GM23338 (cell line): ENCODE data around the gene ANKRD6. TPM values are rescaled to one million over a fixed set of nuclear protein-coding genes. Genes with fewer than 3 reads are reported as not detected.
A peak's percentile ranks its signal among the peaks of the same experiment; 100 is the strongest.

Experiments
- ATAC-seq: fragments of 200-7000 bp; cut with Tn5 transposase; 3 replicates; pipeline ENCODE4 v1.9.1; 2020
- DNase-seq: peaks from one replicate; pipeline ENCODE4 v3.0.0-alpha.2; 2015; ENCODE audit warnings: low spot score
- H2AFZ ChIP-seq: fragments of 200-600 bp; sonication (generic); 2 replicates; pipeline ENCODE4 v1.8.0; 2016; ENCODE audit warnings: antibody characterized with exemption, mild to moderate bottlenecking, moderate library complexity
- H3F3A ChIP-seq: fragments of 200-600 bp; sonication (generic); replicated peaks from 2 replicates; pipeline ENCODE4 v1.8.0; 2017; ENCODE audit warnings: antibody characterized with exemption, mixed run types, low read depth
- H3K27ac ChIP-seq: fragments of 200-600 bp; sonication (generic); 2 replicates; pipeline ENCODE4 v1.6.1; 2016; ENCODE audit warnings: low read depth
- H3K27me3 ChIP-seq: fragments of 200-600 bp; sonication (generic); 2 replicates; pipeline ENCODE4 v1.8.0; 2016; ENCODE audit warnings: mild to moderate bottlenecking, mixed run types, moderate library complexity; ENCODE audit not compliant: insufficient read depth
- H3K36me3 ChIP-seq: fragments of 200-600 bp; sonication (generic); 2 replicates; pipeline ENCODE4 v1.8.0; 2016; ENCODE audit warnings: mild to moderate bottlenecking; ENCODE audit not compliant: insufficient read depth
- H3K4me1 ChIP-seq: fragments of 200-600 bp; sonication (generic); 2 replicates; pipeline ENCODE4 v1.8.0; 2016; ENCODE audit warnings: mild to moderate bottlenecking, moderate library complexity; ENCODE audit not compliant: insufficient read depth
- H3K4me2 ChIP-seq: fragments of 200-600 bp; sonication (generic); 2 replicates; pipeline ENCODE4 v1.7.1; 2017; ENCODE audit warnings: mixed run types
- H3K4me3 ChIP-seq: fragments of 200-600 bp; sonication (generic); 2 replicates; pipeline ENCODE4 v1.6.1; 2016; ENCODE audit warnings: mixed run types
- H3K79me2 ChIP-seq: fragments of 200-600 bp; sonication (generic); replicated peaks from 2 replicates; pipeline ENCODE4 v1.8.0; 2017; ENCODE audit warnings: mild to moderate bottlenecking; ENCODE audit not compliant: insufficient read depth
- H3K9me2 ChIP-seq: fragments of 200-600 bp; sonication (generic); 2 replicates; pipeline ENCODE4 v1.8.0; 2017; ENCODE audit not compliant: insufficient read depth
- H4K20me1 ChIP-seq: fragments of 200-600 bp; sonication (generic); replicated peaks from 2 replicates; pipeline ENCODE4 v1.8.0; 2017; ENCODE audit warnings: mild to moderate bottlenecking; ENCODE audit not compliant: insufficient read depth
- H3K27ac Mint-ChIP-seq: 2 replicates; pipeline ENCODE4 v1.8.0; 2020; ENCODE audit warnings: inconsistent platforms, mild to moderate bottlenecking, moderate library complexity, mixed read lengths
- H3K27me3 Mint-ChIP-seq: 3 replicates; pipeline ENCODE4 v1.8.0; 2022; ENCODE audit warnings: low read depth, mild to moderate bottlenecking, moderate library complexity, mixed read lengths, inconsistent platforms; ENCODE audit not compliant: insufficient read depth, poor library complexity
- H3K36me3 Mint-ChIP-seq: 3 replicates; pipeline ENCODE4 v1.8.0; 2021; ENCODE audit warnings: low read depth, mild to moderate bottlenecking, inconsistent platforms, moderate library complexity, mixed read lengths
- H3K4me1 Mint-ChIP-seq: 3 replicates; pipeline ENCODE4 v1.8.0; 2020; ENCODE audit warnings: mild to moderate bottlenecking, inconsistent platforms, mixed read lengths
- H3K4me3 Mint-ChIP-seq: 3 replicates; pipeline ENCODE4 v1.8.0; 2021; ENCODE audit warnings: moderate library complexity, mild to moderate bottlenecking, inconsistent platforms, mixed read lengths
- H3K9me3 Mint-ChIP-seq: 3 replicates; pipeline ENCODE4 v1.8.0; 2020; ENCODE audit warnings: moderate library complexity, mild to moderate bottlenecking, inconsistent platforms, mixed read lengths
- CREB1 ChIP-seq: fragments of 250-450 bp; sonication (Bioruptor Pico); IDR thresholded peaks from 2 replicates; pipeline ENCODE4 v1.5.0; 2020; ENCODE audit warnings: low read depth, mild to moderate bottlenecking, moderate library complexity
- CTCF ChIP-seq, 2 experiments: fragments of 200-600 bp in 1 of 2; sonication (generic) in 1 of 2; conservative IDR thresholded peaks; 2 replicates each; pipeline versions ENCODE4 v1.5.1 to v1.6.1; 2016 to 2017; ENCODE audit warnings: antibody characterized with exemption in 2 of 2, low read depth in 2 of 2, mild to moderate bottlenecking in 2 of 2, moderate library complexity in 1 of 2
- NANOG ChIP-seq: IDR thresholded peaks from 2 replicates; pipeline ENCODE4 v1.6.1; 2016; ENCODE audit warnings: antibody characterized with exemption, borderline replicate concordance
- POLR2AphosphoS5 ChIP-seq: IDR thresholded peaks from 2 replicates; pipeline ENCODE4 v1.6.1; 2016; ENCODE audit warnings: antibody characterized with exemption, low read depth
- ZNF114 ChIP-seq: fragments of 250-450 bp; sonication (Bioruptor Pico); IDR thresholded peaks from 2 replicates; pipeline ENCODE4 v1.5.0; 2020; ENCODE audit warnings: mild to moderate bottlenecking, moderate library complexity
- ZNF462 ChIP-seq: fragments of 250-450 bp; sonication (Bioruptor Pico); IDR thresholded peaks from 2 replicates; pipeline ENCODE4 v1.5.0; 2020; ENCODE audit warnings: mild to moderate bottlenecking, moderate library complexity
- polyA plus RNA-seq: library from polyadenylated mRNA; unstranded; fragments of >200 nt; fragmentation: Nextera tagmentation; extraction: Ambion mirVana; gene quantifications from 2 replicates; pipeline ENCODE4 v1.2.1, GENCODE V29; 2016
- total RNA-seq: library from RNA; depleted of rRNA; stranded (reverse); fragments of >200 nt; shearing (Covaris generic); gene quantifications from 2 replicates; pipeline ENCODE4 v1.2.3, GENCODE V29; 2014

ANKRD6 gene
- total and polyA plus RNA-seq, 2 experiments from 2014 or later: 3.2 to 9.2 TPM

GRCh38 chr6:89481695-89482094 is 48.7 kb downstream of the ANKRD6 start:
- H2AFZ ChIP-seq: no peak overlapping the region
- peaks cover 2% of the 10 kb centered on the region; the same call in 1 of the 2 replicates for H3K9me2 ChIP-seq
- Mint-ChIP-seq H3K4me1 (peaks cover 41% of the 10 kb centered on the region), H3K4me3 (no peak overlapping the region), H3K9me3 (no peaks in the 10 kb centered on the region), H3K27me3 (peaks cover 2% of the 10 kb centered on the region), H3K27ac (no peak overlapping the region), H3K36me3 (no peaks in the 10 kb centered on the region)
- ATAC-seq (no peak), DNase-seq (no peak)
- no peaks in the 10 kb centered on the region for H4K20me1 ChIP-seq
- H3K4me3 ChIP-seq: no peak overlapping the region
- H3K27ac ChIP-seq: no peak overlapping the region
- H3K27me3 ChIP-seq: no peaks in the 10 kb centered on the region
- no peak for TF ChIP-seq NANOG
- no peak for TF ChIP-seq ZNF462
- TF ChIP-seq CTCF (conservative IDR thresholded peaks at IDR 0.05; ENCODE audit: low read depth in 2 of 2): peak in 1 of 2 experiments; percentile 25; a peak in 2 of 4 replicates
- peaks cover 27% of the 10 kb centered on the region for H3K4me1 ChIP-seq
- no peak overlapping the region for H3K4me2 ChIP-seq
- H3K36me3 ChIP-seq: no peaks in the 10 kb centered on the region
- H3F3A ChIP-seq: no peaks in the 10 kb centered on the region
- H3K79me2 ChIP-seq: no peaks in the 10 kb centered on the region

- Histone ChIP-seq H3K79me2 (no peaks in the 10 kb centered on the region), H3K4me3 (no peak overlapping the region), H3K36me3 (no peaks in the 10 kb centered on the region), H3K4me1 (peaks cover 27% of the 10 kb centered on the region), H3K27ac (0 out of 2 replicates have a peak overlapping the region, but pooled peaks have one; percentile 55), H4K20me1 (no peaks in the 10 kb centered on the region), H2AFZ (no peak overlapping the region), H3F3A (no peaks in the 10 kb centered on the region), H3K9me2 (peaks cover 2% of the 10 kb centered on the region; the same call in 1 of the 2 replicates), H3K4me2 (no peak overlapping the region), H3K27me3 (no peaks in the 10 kb centered on the region)
- no peak for ATAC-seq
- H3K27me3 Mint-ChIP-seq: peaks cover 2% of the 10 kb centered on the region
- no peak for DNase-seq
- H3K36me3 Mint-ChIP-seq: no peaks in the 10 kb centered on the region
- peaks cover 41% of the 10 kb centered on the region for H3K4me1 Mint-ChIP-seq
- no peak overlapping the region for H3K4me3 Mint-ChIP-seq
- no peaks in the 10 kb centered on the region for H3K9me3 Mint-ChIP-seq
- no peak overlapping the region for H3K27ac Mint-ChIP-seq
- TF ChIP-seq POLR2AphosphoS5 (no peak), CREB1 (no peak), ZNF114 (CRISPR knock-in tag) (no peak)
Measured at GRCh38 chr6:89482126-89482525, 49.2 kb downstream of the ANKRD6 start.
